ENCODE data around the gene BTBD9.

DNA sequence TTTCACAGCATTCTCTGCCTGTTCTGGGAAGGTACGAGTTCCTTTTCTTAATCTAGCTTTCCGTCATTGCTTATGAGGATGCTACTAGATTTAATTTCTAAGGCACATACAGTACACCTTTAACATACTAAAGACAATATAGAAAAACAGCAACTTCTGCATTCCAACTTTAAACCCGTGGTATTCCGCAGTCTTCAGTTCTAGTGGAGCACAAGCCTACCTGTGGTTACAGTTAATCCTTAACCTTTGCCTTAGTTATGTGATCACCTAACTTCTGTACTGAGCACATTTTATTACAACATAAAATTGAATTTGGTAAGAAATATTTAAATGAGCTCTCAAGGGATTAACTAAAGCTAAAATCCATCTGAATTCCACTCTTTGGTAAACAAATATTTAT lies 289.5 kb downstream of the BTBD9 start:
- TF ChIP-seq POLR2AphosphoS5 (IDR thresholded peaks at IDR 0.05; ENCODE audit: borderline replicate concordance, low read depth, low read length) (no peak), EZH2 (IDR thresholded peaks at IDR 0.05) (no peak), FOXP2 (optimal IDR thresholded peaks at IDR 0.05; ENCODE audit: control extremely low read depth, extremely low read length, insufficient read depth) (no peak)
